AG09309 (cell line): ENCODE measurements around the gene RPLP1.

Experiments
- DNase-seq: peaks from one replicate; pipeline ENCODE4 v3.0.0-alpha.2; 2010; ENCODE audit warnings: low read depth
- H3K4me3 ChIP-seq: 2 replicates; pipeline ENCODE4 v1.5.1; 2011; ENCODE audit warnings: mild to moderate bottlenecking, low read depth, low read length, moderate library complexity; ENCODE audit not compliant: control insufficient read depth
- TF ChIP-seq, protein P1 (sequence below): IDR thresholded peaks from 2 replicates; pipeline ENCODE4 v1.5.1; 2011; ENCODE audit warnings: mild to moderate bottlenecking, low read depth, low read length, inconsistent platforms; ENCODE audit not compliant: insufficient read depth, control insufficient read depth; ENCODE audit errors: missing control alignments

Gene RPLP1

DNA sequence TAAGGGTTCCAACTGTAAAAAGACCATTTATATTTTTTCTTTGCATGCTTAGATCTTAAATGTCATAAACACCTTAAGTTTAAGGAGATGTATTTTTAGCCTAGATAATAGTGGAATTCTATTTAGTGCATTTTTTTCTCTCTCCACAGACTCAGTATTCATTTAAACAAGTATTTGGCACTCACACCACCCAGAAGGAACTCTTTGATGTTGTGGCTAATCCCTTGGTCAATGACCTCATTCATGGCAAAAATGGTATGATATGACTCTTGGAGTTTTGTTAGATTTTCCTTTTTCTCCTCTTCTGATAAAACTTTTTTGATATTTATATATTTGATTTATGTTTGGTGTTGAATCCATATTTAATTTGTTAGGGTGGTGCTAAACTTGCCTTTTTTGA is 31.1 kb upstream of the RPLP1 start:
- no peak for DNase-seq

DNA sequence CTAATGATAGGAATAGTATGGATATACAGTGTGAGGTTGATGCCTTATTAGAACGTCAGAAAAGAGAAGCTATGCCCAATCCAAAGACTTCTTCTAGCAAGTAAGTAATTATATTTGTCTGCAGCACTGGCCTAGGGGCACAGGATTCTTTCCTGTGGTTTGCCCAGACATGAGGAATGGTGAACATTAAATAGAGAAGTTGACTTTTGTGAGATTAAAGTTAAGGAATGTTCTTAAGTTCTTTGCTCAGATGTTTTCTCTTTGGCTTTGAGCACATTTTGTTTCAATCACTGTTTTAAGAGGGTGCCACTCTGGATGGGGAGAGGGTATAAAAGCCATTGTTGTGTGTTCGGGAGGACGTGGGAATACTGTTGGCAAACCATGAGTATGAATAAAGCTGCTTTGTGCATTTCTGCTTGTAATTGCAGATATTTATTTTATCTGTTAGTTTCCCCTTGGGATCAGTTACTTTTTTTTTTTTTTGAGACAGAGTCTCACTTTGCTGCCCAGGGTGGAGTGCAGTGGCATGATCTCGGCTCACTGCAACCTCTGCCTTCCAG is 30.2 kb upstream of the RPLP1 start:
- TF ChIP-seq, protein P1, sequence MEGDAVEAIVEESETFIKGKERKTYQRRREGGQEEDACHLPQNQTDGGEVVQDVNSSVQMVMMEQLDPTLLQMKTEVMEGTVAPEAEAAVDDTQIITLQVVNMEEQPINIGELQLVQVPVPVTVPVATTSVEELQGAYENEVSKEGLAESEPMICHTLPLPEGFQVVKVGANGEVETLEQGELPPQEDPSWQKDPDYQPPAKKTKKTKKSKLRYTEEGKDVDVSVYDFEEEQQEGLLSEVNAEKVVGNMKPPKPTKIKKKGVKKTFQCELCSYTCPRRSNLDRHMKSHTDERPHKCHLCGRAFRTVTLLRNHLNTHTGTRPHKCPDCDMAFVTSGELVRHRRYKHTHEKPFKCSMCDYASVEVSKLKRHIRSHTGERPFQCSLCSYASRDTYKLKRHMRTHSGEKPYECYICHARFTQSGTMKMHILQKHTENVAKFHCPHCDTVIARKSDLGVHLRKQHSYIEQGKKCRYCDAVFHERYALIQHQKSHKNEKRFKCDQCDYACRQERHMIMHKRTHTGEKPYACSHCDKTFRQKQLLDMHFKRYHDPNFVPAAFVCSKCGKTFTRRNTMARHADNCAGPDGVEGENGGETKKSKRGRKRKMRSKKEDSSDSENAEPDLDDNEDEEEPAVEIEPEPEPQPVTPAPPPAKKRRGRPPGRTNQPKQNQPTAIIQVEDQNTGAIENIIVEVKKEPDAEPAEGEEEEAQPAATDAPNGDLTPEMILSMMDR = no peak
- no peak for DNase-seq

More for the DNA sequence above, 31.1 kb upstream of the RPLP1 start:
- no peak overlapping the region for H3K4me3 ChIP-seq
- TF ChIP-seq, protein P1 = no peak

DNA sequence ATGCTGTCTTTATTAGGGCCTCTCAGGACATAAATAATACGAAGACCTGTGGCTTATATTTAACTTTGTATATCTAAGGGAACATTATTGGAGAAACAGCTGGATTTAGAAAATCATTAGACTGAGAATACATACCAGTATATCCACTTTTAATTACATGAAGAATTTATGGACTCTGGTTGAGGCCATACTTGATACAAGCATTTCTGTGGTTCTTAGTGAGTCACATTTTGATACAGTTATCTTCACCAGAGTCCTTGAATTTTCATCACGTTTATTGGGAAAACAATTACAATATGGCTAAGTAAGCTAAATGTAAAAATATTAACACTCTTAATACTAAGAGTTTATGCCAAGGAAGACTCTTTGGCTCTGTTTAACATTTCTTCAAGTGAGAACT is 28.6 kb upstream of the RPLP1 start:
- no peak for DNase-seq
- H3K4me3 ChIP-seq = no peak overlapping the region
- TF ChIP-seq, protein P1 = no peak

More for the DNA sequence above, 30.2 kb upstream of the RPLP1 start:
- no peak overlapping the region for H3K4me3 ChIP-seq

DNA sequence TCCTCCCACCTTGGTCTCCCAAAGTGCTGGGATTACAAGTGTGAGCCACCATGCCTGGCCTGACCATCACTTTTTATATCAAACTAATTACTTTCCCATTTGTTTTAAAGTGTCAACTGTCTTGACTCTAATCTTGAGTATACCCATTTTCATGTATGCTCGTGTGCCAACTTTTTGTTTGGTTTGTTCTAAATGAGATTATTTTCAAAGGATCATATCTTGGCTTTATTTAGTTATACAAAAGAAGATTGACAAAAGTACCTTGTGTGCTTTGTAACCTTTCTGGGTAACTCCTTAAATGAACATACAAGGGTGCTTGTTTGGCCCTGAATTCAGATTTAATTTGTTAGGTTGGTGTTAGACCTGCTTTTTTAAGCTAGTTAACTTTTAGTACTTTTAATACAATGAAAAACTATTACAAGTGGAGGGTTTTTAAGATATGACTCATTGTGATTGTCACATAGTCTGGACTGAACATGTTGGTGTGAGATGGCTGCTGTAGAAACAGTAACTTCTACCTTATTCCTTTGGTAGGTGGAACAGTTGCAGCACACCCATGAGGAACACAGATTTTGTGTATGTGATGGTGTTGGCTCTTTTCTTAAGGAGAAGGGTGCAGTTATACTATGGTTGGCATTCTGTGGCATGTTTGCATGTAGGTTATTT is 27.7 kb upstream of the RPLP1 start:
- no peak for DNase-seq
- TF ChIP-seq, protein P1 = no peak
- H3K4me3 ChIP-seq = no peak overlapping the region

DNA sequence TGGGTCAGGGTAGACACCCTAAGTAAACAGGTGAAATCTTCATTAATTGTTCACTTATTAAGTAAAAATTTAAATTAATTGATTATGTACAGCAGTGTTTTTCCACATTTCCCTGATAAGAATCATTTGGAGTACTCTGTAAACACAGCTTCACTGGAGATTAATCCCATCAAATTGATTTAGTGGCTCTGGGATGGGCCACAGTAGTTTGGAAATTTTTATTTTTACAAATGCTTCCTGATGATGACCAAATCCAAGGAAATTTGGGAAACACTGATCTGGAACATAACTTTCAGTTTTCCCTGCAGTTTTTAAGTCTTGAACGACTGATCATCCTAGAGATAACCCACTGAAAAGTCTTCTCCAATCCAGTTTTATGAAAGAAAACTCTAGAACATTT is 18.8 kb upstream of the RPLP1 start:
- H3K4me3 ChIP-seq = no peak overlapping the region
- TF ChIP-seq, protein P1 = no peak
- no peak for DNase-seq

DNA sequence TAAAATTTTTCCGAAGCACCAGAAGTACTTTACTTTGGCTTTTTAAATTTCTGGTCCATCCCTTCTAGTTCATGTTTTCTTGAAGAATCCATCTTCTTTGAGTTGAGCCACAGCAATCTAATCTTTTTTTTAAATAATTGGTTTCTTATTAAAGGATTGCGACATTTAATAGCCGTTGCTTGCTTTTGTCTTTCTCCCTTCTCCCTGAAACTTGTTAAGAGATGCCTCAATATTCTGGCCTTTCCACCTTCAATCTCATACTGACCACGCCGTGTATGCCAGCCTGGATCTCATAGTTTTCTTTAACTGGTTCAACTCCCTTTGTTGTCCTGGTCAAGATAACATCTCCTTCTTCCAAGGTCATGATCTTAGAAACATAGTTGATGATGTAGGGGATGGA is 18.4 kb upstream of the RPLP1 start:
- H3K4me3 ChIP-seq = no peak overlapping the region
- no peak for DNase-seq
- TF ChIP-seq, protein P1 = no peak
